GM10266 (cell line): ENCODE measurements around the gene MLH3.

ENCODE experiments used
- DNase-seq: peaks from one replicate; pipeline ENCODE4 v3.0.0; 2012; ENCODE audit errors: extremely low spot score
- CTCF ChIP-seq: IDR thresholded peaks from 2 replicates; pipeline ENCODE4 v1.5.1; 2012; ENCODE audit warnings: mild to moderate bottlenecking, low read depth; ENCODE audit not compliant: control insufficient read depth, insufficient read depth; ENCODE audit errors: missing control alignments

MLH3 gene

DNA sequence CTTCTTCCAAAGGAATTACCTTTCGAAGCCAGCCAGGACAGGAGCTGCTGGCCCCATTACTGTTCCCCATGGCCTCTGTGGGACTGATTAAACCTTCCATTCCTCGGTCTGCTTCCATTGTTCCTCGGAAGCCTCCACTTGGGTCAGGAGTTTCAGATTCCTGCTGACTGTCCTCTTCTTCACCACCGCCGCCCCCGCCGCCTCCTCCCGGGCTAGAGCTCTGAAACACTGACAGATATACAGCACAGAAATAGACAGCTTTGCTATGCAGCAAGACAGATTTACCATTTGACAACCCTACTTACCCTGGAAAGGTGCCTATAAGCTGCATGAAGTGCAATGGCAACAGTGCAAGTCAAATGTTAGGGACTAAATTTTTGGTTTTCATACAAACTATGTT, 40.0 kb upstream of the MLH3 start:
- no peak for DNase-seq
- no peak for TF ChIP-seq CTCF

DNA sequence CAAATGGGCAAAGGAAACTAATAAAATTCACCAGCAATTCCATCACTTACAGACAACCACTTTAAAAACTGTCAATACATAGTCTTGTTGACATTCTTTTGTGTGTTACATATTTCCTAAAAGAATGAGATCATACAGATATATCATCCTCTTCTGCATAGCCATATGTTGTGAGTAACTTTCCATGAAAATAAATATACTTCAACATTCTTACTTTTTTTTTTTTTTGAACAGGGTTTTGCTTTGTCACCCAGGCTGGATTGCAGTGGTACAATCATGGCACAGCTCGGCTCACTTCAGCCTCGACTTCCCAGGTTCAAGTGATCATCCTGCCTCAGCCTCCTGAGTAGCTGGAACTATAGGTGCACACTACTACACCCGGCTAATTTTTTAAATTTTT, 39.1 kb upstream of the MLH3 start:
- TF ChIP-seq CTCF: no peak

GRCh38 chr14:75088566-75089373, 37.5 kb upstream of the MLH3 start:
- peak; percentile 76 for TF ChIP-seq CTCF
- peak; percentile 38 for DNase-seq

More for the DNA sequence above, 39.1 kb upstream of the MLH3 start:
- DNase-seq: no peak

- TF ChIP-seq CTCF: no peak
- no peak for DNase-seq
Measured at GRCh38 chr14:75088153-75088552, 36.9 kb upstream of the MLH3 start.

DNA sequence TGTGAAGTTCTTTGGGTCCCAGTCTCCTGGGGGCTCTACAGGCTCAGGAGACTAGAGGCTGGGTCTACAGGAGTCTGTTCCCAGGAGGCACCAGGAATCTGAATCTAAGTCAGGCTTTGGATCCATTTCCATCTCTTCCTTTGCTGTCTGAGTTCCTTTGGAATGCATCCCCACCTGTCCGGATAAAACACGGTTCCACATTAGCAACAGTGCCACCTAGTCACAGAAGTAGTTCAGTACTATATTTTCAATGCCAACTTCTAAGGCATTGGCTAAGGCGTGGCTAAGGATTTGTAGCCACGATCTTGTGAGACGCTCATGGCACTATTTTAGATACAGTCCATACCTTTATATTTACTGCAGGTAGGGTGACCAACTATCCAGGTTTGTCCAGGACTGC, 33.2 kb upstream of the MLH3 start:
- no peak for DNase-seq
- no peak for TF ChIP-seq CTCF

- no peak for DNase-seq
- TF ChIP-seq CTCF: no peak
Measured at GRCh38 chr14:75083271-75083670, 32.0 kb upstream of the MLH3 start.

- DNase-seq: no peak
- TF ChIP-seq CTCF: no peak
Measured at GRCh38 chr14:75081660-75082229, 30.5 kb upstream of the MLH3 start.
